ENCODE data around the gene SRGAP1.
"Not testable (repeated sequence)": the region's sequence is repeated elsewhere in the genome, so short reads cannot be mapped to it uniquely, and the experiment has no call there.

SRGAP1 gene

GRCh38 chr12:64193931-64194330 lies 349.4 kb downstream of the SRGAP1 start:
- Mint-ChIP-seq H3K4me3 (no peak overlapping the region), H3K27ac (no peak overlapping the region), H3K9me3 (no peaks in the 10 kb centered on the region), H3K4me1 (peaks cover 8% of the 10 kb centered on the region), H3K36me3 (ENCODE audit: low read depth) (peaks cover 25% of the 10 kb centered on the region), H3K27me3 (no peaks in the 10 kb centered on the region)
- ATAC-seq (no peak), DNase-seq (no peak)

- peaks cover 8% of the 10 kb centered on the region for H3K4me1 Mint-ChIP-seq
- H3K9me3 Mint-ChIP-seq: no peaks in the 10 kb centered on the region
- ATAC-seq: no peak
- DNase-seq: no peak
- H3K36me3 Mint-ChIP-seq (ENCODE audit: low read depth): peaks cover 25% of the 10 kb centered on the region
- H3K27me3 Mint-ChIP-seq: no peaks in the 10 kb centered on the region
- no peak overlapping the region for H3K4me3 Mint-ChIP-seq
- H3K27ac Mint-ChIP-seq: no peak overlapping the region
These were observed 350.0 kb downstream of the SRGAP1 start for GRCh38 chr12:64194333-64195149.

GRCh38 chr12:64195841-64196240 lies 351.3 kb downstream of the SRGAP1 start:
- not testable (repeated sequence) for H3K27me3 Mint-ChIP-seq, H3K9me3 Mint-ChIP-seq, H3K4me3 Mint-ChIP-seq, ATAC-seq, H3K4me1 Mint-ChIP-seq, H3K27ac Mint-ChIP-seq, DNase-seq
- peaks cover 25% of the 10 kb centered on the region for H3K36me3 Mint-ChIP-seq (ENCODE audit: low read depth)

- Mint-ChIP-seq H3K36me3 (ENCODE audit: low read depth) (peaks cover 35% of the 10 kb centered on the region), H3K9me3 (peaks cover 9% of the 10 kb centered on the region), H3K4me1 (peaks cover 3% of the 10 kb centered on the region), H3K27me3 (no peaks in the 10 kb centered on the region), H3K4me3 (no peak overlapping the region), H3K27ac (no peak overlapping the region)
- no peak for DNase-seq
- no peak for ATAC-seq
These were observed 358.5 kb downstream of the SRGAP1 start for GRCh38 chr12:64203036-64203435.

- Mint-ChIP-seq H3K9me3 (peaks cover 9% of the 10 kb centered on the region), H3K27ac (no peak overlapping the region), H3K4me1 (peaks cover 3% of the 10 kb centered on the region), H3K36me3 (ENCODE audit: low read depth) (peaks cover 35% of the 10 kb centered on the region), H3K27me3 (no peaks in the 10 kb centered on the region), H3K4me3 (no peak overlapping the region)
- DNase-seq (no peak), ATAC-seq (no peak)
These were observed 359.3 kb downstream of the SRGAP1 start for GRCh38 chr12:64203775-64204174.

GRCh38 chr12:64205542-64205941 lies 361.0 kb downstream of the SRGAP1 start:
- peaks cover 9% of the 10 kb centered on the region for H3K9me3 Mint-ChIP-seq
- peaks cover 39% of the 10 kb centered on the region for H3K36me3 Mint-ChIP-seq (ENCODE audit: low read depth)
- ATAC-seq (no peak), DNase-seq (no peak)
- no peak overlapping the region for H3K27ac Mint-ChIP-seq
- no peaks in the 10 kb centered on the region for H3K27me3 Mint-ChIP-seq
- H3K4me1 Mint-ChIP-seq: peaks cover 3% of the 10 kb centered on the region
- H3K4me3 Mint-ChIP-seq: no peak overlapping the region

GRCh38 chr12:64207453-64207852 lies 363.0 kb downstream of the SRGAP1 start:
- no peak for ATAC-seq
- H3K27me3 Mint-ChIP-seq: no peaks in the 10 kb centered on the region
- no peak for DNase-seq
- H3K9me3 Mint-ChIP-seq: peaks cover 5% of the 10 kb centered on the region
- H3K36me3 Mint-ChIP-seq (ENCODE audit: low read depth): peaks cover 38% of the 10 kb centered on the region
- no peak overlapping the region for H3K27ac Mint-ChIP-seq
- H3K4me1 Mint-ChIP-seq: peaks cover 3% of the 10 kb centered on the region
- H3K4me3 Mint-ChIP-seq: no peak overlapping the region

Measured in activated naive CD8-positive, alpha-beta T cell treated with anti-CD3 and anti-CD28 coated beads, Interleukin-2, amount 50 U/mL, for 24 hours (primary cell).